ENCODE data around the gene TTYH1. TPM values are rescaled to one million over a fixed set of nuclear protein-coding genes. Genes with fewer than 3 reads are reported as not detected.

The TTYH1 gene
- total and polyA plus RNA-seq, 9 of the 15 experiments (the other 6 are each of a cell fraction or from before 2014, with no cell fraction given) = 0.08 TPM; not detected in 8

- BruUV-seq (replicated peaks) = no TSS peak
- H3K9me1 ChIP-seq (ENCODE audit: control insufficient read depth, insufficient read depth, low read length) = no peaks in the 10 kb centered on the region
- no peaks in the 10 kb centered on the region for H3K36me3 ChIP-seq (ENCODE audit: control insufficient read depth, insufficient read depth, low read length)
- WGBS (ENCODE audit: insufficient coverage, low coverage, missing lambda C conversion rate) = 4% methylated on average over 11 of the region's 11 CpGs
- no peaks in the 10 kb centered on the region for H4K20me1 ChIP-seq (replicated peaks; ENCODE audit: control insufficient read depth, insufficient read depth, low read length)
- CTCF ChIA-PET (ENCODE audit: low intra/inter-chr PET ratio) = no interaction called here
- H3K4me1 ChIP-seq (replicated peaks in 1 of 2; ENCODE audit: control insufficient read depth in 2 of 2, insufficient read depth in 2 of 2, low read length in 2 of 2) = no peaks in the 10 kb centered on the region; a peak in 1 of 5 replicates
- no peak overlapping the region for H3K4me2 ChIP-seq (ENCODE audit: insufficient read depth, low read length)
- H3K9ac ChIP-seq (ENCODE audit: insufficient read depth in 1 of 2, low read depth in 2 of 2, low read length in 2 of 2) = no peak overlapping the region
- H3K4me3 ChIP-seq = no peak overlapping the region
- H3K9me3 ChIP-seq (replicated peaks; ENCODE audit: control insufficient read depth, insufficient read depth, low read depth, low read length) = no peaks in the 10 kb centered on the region
- FAIRE-seq (no peak), ATAC-seq (no peak), DNase-seq (ENCODE audit: extremely low read depth in 1 of 4, low spot score in 3 of 4) (no peak)
- H3K79me2 ChIP-seq (ENCODE audit: control insufficient read depth, insufficient read depth, low read length) = no peaks in the 10 kb centered on the region
- intact Hi-C loops (cut with micrococcal nuclease) = no loop called here
- peaks cover 7 to 35% of the 10 kb centered on the region in 2 experiments; a peak in 3 of 5 replicates for H3K27me3 ChIP-seq (ENCODE audit: control insufficient read depth in 2 of 2, insufficient read depth in 2 of 2, low read length in 2 of 2)
- POLR2A ChIA-PET = interaction anchor here (1.1 kb wide), 1 partner anchor 41 kb away, joined by 3 read pairs; no protein-coding TSS in a partner anchor
- in situ Hi-C loops (cut with MboI) = no loop called here
- TF ChIP-seq MEIS2 (IDR thresholded peaks at IDR 0.05; ENCODE audit: partially characterized antibody) (no peak), ZBTB33 (CRISPR knock-in tag; IDR thresholded peaks at IDR 0.05) (no peak), TEAD2 (tag; IDR thresholded peaks at IDR 0.05) (no peak), RFX1 (IDR thresholded peaks at IDR 0.05) (no peak), PHF21A (IDR thresholded peaks at IDR 0.05; ENCODE audit: borderline replicate concordance, low read depth) (no peak), ZNF280B (CRISPR knock-in tag; IDR thresholded peaks at IDR 0.05) (no peak), E2F8 (IDR thresholded peaks at IDR 0.05; ENCODE audit: low read depth, partially characterized antibody) (no peak), SMARCA4 (IDR thresholded peaks at IDR 0.05) (no peak), SRF (CRISPR knock-in tag; IDR thresholded peaks at IDR 0.05) (no peak), EP300 (IDR thresholded peaks at IDR 0.05; ENCODE audit: low read length) (no peak), CREB1 (IDR thresholded peaks at IDR 0.05) (no peak), CREB1 (CRISPR knock-in tag; IDR thresholded peaks at IDR 0.05) (no peak), MECOM (CRISPR knock-in tag; IDR thresholded peaks at IDR 0.05) (no peak), NR2C1 (IDR thresholded peaks at IDR 0.05) (no peak), NR2C1 (tag; IDR thresholded peaks at IDR 0.05) (no peak), ZNF184 (CRISPR knock-in tag; IDR thresholded peaks at IDR 0.05) (no peak), HOXB6 (CRISPR knock-in tag; IDR thresholded peaks at IDR 0.05; ENCODE audit: borderline replicate concordance) (no peak), SRSF9 (IDR thresholded peaks at IDR 0.05; ENCODE audit: borderline replicate concordance, low read depth, low read length) (no peak)
- no peak overlapping the region for H2AFZ ChIP-seq (ENCODE audit: low read depth, low read length)
- no peak overlapping the region for H3K27ac ChIP-seq (ENCODE audit: extremely low read depth, low read depth, low read length)
Observed at GRCh38 chr19:54376610-54377285, 38.5 kb upstream of the TTYH1 start.

Measured in K562 (cell line).